Right lobe of liver (tissue), 6 donors: ENCODE measurements around the gene FKBP1A. TPM values are rescaled to one million over a fixed set of nuclear protein-coding genes. Genes with fewer than 3 reads are reported as not detected.

Source experiments
- ATAC-seq, 4 donors: fragments of 200-7000 bp; cut with Tn5 transposase; one replicate each; pipeline ENCODE4 v1.9.1; 2020; ENCODE audit warnings: mild to moderate bottlenecking in 4 of 4, moderate library complexity in 4 of 4
- DNase-seq, 3 donors: peaks; one replicate each; pipeline ENCODE4 v3.0.0-alpha.2; 2020
- H3K27ac ChIP-seq, 3 donors: fragments of 200-600 bp; one replicate each; pipeline ENCODE4 v1.8.0; 2022
- H3K27me3 ChIP-seq, 2 donors: fragments of 200-600 bp; one replicate each; pipeline ENCODE4 v1.8.0; 2022
- H3K36me3 ChIP-seq, 4 donors: fragments of 200-600 bp; sonication (generic) in 1 of 4; one replicate each; pipeline versions ENCODE4 v1.5.1 to v1.8.0; 2017 to 2022; ENCODE audit warnings: control low read depth in 1 of 4
- H3K4me1 ChIP-seq, 4 donors: fragments of 200-600 bp; sonication (generic) in 1 of 4; one replicate each; pipeline versions ENCODE4 v1.5.1 to v1.8.0; 2017 to 2022; ENCODE audit warnings: control low read depth in 1 of 4
- H3K4me3 ChIP-seq, 3 donors: fragments of 200-600 bp; one replicate each; pipeline ENCODE4 v1.8.0; 2022
- H3K9me3 ChIP-seq, 4 donors: fragments of 200-600 bp; sonication (generic) in 1 of 4; one replicate each; pipeline versions ENCODE4 v1.5.1 to v1.8.0; 2017 to 2022; ENCODE audit warnings: control low read depth in 1 of 4
- POLR2A ChIP-seq: fragments of 450-650 bp; IDR thresholded peaks from one replicate; pipeline ENCODE4 v1.6.1; 2017; ENCODE audit warnings: antibody characterized with exemption, mild to moderate bottlenecking
- whole genome bisulfite sequencing: methylation state at CpG from one replicate; pipeline ENCODE4 v1.1.6; 2018; ENCODE audit warnings: low coverage, low lambda C conversion rate; ENCODE audit not compliant: insufficient coverage; ENCODE audit errors: missing lambda C conversion rate; 5-methylcytosine and 5-hydroxymethylcytosine counted together
- intact Hi-C, 2 donors: fragments of 100-400 bp; cut with DNase I; formaldehyde crosslinking; loops; one replicate each; pipeline versions ENCODE4 v1.11.2 to v1.14.1; 2022
- total RNA-seq, 6 experiments: library from RNA; depleted of rRNA in 2 of 6; stranded (reverse); fragments of >200 nt in 2 of 6; fragmentation: NEBNext Ultra II Directional in 3 of 6; extraction: Animal tissue kit (Norgen Biotek cat#: 25700) in 3 of 6; gene quantifications; one replicate each; pipeline versions ENCODE4 v1.1.0 to v1.2.4, GENCODE V29; 2016 to 2023
- TF ChIP-seq, protein P1 (sequence below), 4 donors: fragments of 200-600 bp in 3 of 4; fragments of 450-650 bp in 1 of 4; IDR thresholded peaks; one replicate each; pipeline versions ENCODE4 v1.5.1 to v1.8.0; 2016 to 2022; ENCODE audit warnings: antibody characterized with exemption in 4 of 4, mild to moderate bottlenecking in 2 of 4
- donor health status: DM: no; HTN: yes; CAD: no.
- donor health status: DM: no; HTN: no; CAD: no.
- donor health status: DM: no; HTN: no; CAD: no.
- donor health status: DM: no; HTN: yes; CAD: no.
- donor health status: DM: no; HTN: yes; CAD: no.

FKBP1A gene
- total RNA-seq, 6 experiments from 2014 or later, result 56.9 to 86.9 (median 63.4) TPM

DNA sequence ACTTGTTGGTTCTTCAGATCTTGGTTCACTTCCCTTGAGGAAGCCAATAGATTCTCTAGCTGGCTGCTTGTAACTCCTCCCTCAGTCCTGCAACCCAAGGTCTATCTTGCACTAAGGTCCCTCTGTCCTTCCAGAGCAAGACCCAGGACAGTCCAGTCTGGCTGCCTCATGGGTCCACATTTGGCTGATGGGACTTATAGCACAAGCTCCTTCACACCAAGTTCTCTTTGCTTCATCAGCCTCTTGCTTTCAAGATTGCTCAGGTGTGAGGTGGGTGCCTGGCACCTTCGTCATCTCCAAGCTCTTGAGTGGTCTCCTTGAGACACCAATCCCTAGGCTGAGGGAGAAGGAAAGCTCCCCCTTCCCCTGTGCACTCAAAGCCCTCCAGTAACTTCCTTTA lies 45.5 kb upstream of the FKBP1A start:
- DNase-seq, result no peak
- H3K27ac ChIP-seq, result no peak overlapping the region
- H3K4me1 ChIP-seq, result no peaks in the 10 kb centered on the region
- no peak for ATAC-seq
- H3K9me3 ChIP-seq, result no peaks in the 10 kb centered on the region
- no peak overlapping the region for H3K4me3 ChIP-seq
- intact Hi-C loops, result loop anchor here in 1 of 2 donors (5.0 kb wide), 1 partner anchor 126 kb away; no protein-coding TSS in a partner anchor
- TF ChIP-seq, protein P1, sequence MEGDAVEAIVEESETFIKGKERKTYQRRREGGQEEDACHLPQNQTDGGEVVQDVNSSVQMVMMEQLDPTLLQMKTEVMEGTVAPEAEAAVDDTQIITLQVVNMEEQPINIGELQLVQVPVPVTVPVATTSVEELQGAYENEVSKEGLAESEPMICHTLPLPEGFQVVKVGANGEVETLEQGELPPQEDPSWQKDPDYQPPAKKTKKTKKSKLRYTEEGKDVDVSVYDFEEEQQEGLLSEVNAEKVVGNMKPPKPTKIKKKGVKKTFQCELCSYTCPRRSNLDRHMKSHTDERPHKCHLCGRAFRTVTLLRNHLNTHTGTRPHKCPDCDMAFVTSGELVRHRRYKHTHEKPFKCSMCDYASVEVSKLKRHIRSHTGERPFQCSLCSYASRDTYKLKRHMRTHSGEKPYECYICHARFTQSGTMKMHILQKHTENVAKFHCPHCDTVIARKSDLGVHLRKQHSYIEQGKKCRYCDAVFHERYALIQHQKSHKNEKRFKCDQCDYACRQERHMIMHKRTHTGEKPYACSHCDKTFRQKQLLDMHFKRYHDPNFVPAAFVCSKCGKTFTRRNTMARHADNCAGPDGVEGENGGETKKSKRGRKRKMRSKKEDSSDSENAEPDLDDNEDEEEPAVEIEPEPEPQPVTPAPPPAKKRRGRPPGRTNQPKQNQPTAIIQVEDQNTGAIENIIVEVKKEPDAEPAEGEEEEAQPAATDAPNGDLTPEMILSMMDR (IDR thresholded peaks at IDR 0.05), result no peak
- TF ChIP-seq POLR2A, result no peak
- H3K27me3 ChIP-seq, result no peaks in the 10 kb centered on the region
- H3K36me3 ChIP-seq, result peaks cover 0 to 19% (median 11%) of the 10 kb centered on the region in 4 donors
- no CpG with 5 or more reads among the region's 1 CpG for WGBS

DNA sequence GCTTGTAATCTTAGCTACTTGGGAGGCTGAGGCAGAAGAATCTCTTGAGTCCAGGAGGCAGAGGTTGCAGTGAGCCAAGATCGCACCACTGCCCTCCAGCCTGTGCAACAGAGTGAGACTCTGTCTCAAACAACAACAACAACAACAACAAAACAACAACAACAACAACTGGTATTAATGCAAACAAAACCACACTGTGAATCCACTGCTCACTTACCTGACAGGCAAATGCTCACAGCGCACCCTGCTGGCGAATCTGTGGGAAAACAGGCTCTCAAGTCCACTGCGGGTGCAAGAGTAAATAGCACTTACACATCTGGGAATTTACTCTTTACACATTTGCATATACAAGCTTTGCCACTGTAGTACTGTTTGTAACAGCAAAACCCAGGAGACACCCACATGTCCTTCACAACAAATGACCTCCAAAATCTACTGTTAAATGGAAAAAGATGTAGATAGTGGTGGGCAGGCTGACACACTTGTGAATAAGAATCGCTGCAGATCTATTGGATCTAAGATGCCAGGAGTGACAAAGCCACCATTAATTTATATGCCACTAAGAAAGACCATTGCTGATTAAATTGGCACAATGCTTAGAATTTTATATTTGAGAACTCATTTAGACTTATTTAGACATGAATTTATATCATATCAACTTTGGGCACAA lies 44.5 kb upstream of the FKBP1A start:
- intact Hi-C loops, result loop anchor here in 1 of 2 donors (5.0 kb wide), 1 partner anchor 125 kb away; no protein-coding TSS in a partner anchor
- no peak for TF ChIP-seq POLR2A
- TF ChIP-seq, protein P1 (IDR thresholded peaks at IDR 0.05), result peak; percentile 87 to 90 (median 88)
- 31% methylated on average over 3 of the region's 5 CpGs for WGBS

DNA sequence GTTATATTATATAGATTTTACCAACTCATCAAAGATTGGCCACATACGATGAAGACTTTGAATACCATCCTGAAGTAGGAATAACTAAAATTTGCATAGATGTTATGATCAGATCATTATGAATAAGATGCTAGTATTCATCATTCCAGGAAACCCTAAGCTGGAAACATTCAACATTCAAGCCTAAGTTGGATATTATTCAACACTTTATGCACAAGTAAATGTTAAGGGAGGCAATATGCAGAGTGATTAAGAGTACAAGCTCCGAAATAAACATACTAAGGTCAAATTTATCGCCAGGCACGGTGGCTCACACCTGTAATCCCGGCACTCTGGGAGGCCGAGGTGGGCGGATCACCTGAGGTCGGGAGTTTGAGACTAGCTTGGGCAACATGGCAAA lies 43.4 kb upstream of the FKBP1A start:
- no peaks in the 10 kb centered on the region for H3K27me3 ChIP-seq
- peaks cover 0 to 2% (median 0%) of the 10 kb centered on the region in 4 donors for H3K36me3 ChIP-seq
- DNase-seq, result no peak
- TF ChIP-seq POLR2A, result no peak
- TF ChIP-seq, protein P1 (IDR thresholded peaks at IDR 0.05), result no peak
- H3K27ac ChIP-seq, result no peak overlapping the region
- no peaks in the 10 kb centered on the region for H3K9me3 ChIP-seq
- intact Hi-C loops, result loop anchor here in 1 of 2 donors (5.0 kb wide), 1 partner anchor 124 kb away; no protein-coding TSS in a partner anchor
- H3K4me1 ChIP-seq, result no peaks in the 10 kb centered on the region
- ATAC-seq, result no peak
- 77% methylated on average over 8 of the region's 8 CpGs for WGBS
- no peak overlapping the region for H3K4me3 ChIP-seq

More for the DNA sequence above, 44.5 kb upstream of the FKBP1A start:
- Histone ChIP-seq H3K36me3 (peaks cover 0 to 9% (median 6%) of the 10 kb centered on the region in 4 donors), H3K4me3 (no peak overlapping the region), H3K9me3 (no peaks in the 10 kb centered on the region), H3K27ac (no peak overlapping the region), H3K27me3 (no peaks in the 10 kb centered on the region), H3K4me1 (no peaks in the 10 kb centered on the region)
- peak; percentile 84 to 91 (median 88) for ATAC-seq
- peak; percentile 79 to 84 (median 80) for DNase-seq

DNA sequence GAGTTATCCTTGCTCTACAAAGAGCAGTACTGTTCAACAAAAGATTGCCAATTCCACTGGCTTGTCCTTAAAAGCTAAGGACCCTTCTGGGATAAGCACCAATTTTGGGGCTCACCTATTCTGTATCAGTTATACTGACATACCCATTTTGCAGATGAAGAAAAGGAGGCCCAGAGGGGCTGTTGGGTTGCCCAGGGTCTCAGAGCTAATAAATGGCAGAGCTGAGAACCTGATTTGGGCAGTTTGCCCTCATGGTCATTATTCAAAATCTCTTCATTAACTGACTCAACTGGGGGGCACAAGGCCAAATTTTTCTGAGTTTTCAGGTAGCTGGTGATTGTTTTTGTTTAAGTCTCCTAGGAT lies 42.5 kb upstream of the FKBP1A start:
- no peak overlapping the region for H3K4me3 ChIP-seq
- ATAC-seq (no peak), DNase-seq (no peak)
- no peak overlapping the region for H3K27ac ChIP-seq
- H3K36me3 ChIP-seq, result peaks cover 0 to 2% (median 0%) of the 10 kb centered on the region in 4 donors
- no peaks in the 10 kb centered on the region for H3K27me3 ChIP-seq
- TF ChIP-seq, protein P1 (IDR thresholded peaks at IDR 0.05), result no peak
- no peak for TF ChIP-seq POLR2A
- H3K9me3 ChIP-seq, result no peaks in the 10 kb centered on the region
- intact Hi-C loops, result loop anchor here in 1 of 2 donors (5.0 kb wide), 1 partner anchor 123 kb away; no protein-coding TSS in a partner anchor
- H3K4me1 ChIP-seq, result no peaks in the 10 kb centered on the region
